ENCODE measurements around the gene TMEM235.

DNA sequence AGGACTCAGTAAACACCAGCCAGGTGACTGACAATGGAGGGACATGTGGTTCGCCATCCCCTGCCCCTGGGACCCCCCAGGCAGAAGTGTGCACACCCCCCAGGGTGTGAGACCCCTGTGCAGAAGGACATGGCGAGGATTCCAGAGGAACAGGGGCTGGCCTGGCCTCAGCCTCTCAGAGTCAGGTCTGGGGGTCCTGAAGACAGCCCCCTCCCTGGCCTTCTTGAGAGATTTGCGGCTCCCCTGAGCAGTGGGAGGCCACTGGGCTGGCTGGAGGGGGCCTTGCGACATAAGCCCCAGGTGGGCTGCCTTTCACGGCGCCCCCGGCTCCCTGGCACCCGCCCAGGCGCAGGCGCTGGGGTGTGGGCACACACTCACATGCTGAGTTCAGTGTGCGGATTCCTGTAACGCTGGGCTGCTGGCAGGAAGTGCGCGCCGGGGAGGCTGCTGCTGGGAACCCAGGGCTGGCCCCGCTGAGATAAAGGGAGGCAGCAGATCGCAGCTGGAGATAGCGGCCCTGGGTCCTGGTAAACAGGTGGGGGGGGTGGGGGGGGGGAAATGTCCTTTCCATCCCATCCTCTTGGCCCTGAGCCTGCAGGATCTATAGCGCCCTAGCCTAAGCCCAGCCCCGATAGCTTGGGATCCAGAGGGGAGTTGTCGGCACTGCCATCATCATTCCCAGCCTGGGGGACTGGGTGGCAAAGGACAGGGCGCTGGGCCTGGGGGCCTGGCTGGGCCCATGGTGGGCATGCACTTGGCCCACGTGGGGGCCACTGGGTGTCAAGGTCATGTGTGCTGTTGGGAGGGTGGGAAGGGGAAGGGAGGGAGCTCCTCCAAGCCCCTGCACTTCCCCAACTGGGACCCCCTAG, 27.1 kb downstream of the TMEM235 start:
- TF ChIP-seq, protein P1, sequence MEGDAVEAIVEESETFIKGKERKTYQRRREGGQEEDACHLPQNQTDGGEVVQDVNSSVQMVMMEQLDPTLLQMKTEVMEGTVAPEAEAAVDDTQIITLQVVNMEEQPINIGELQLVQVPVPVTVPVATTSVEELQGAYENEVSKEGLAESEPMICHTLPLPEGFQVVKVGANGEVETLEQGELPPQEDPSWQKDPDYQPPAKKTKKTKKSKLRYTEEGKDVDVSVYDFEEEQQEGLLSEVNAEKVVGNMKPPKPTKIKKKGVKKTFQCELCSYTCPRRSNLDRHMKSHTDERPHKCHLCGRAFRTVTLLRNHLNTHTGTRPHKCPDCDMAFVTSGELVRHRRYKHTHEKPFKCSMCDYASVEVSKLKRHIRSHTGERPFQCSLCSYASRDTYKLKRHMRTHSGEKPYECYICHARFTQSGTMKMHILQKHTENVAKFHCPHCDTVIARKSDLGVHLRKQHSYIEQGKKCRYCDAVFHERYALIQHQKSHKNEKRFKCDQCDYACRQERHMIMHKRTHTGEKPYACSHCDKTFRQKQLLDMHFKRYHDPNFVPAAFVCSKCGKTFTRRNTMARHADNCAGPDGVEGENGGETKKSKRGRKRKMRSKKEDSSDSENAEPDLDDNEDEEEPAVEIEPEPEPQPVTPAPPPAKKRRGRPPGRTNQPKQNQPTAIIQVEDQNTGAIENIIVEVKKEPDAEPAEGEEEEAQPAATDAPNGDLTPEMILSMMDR (IDR thresholded peaks at IDR 0.05; ENCODE audit: borderline replicate concordance, extremely low read depth, low read length, poor library complexity, severe bottlenecking), result no peak
- no peak for TF ChIP-seq EZH2 (IDR thresholded peaks at IDR 0.05; ENCODE audit: borderline replicate concordance, low read depth, low read length, severe bottlenecking)
